Tibial artery (tissue), 4 donors: Measurements from ENCODE around the gene P3H4.
"Not testable (repeated sequence)": the region's sequence is repeated elsewhere in the genome, so short reads cannot be mapped to it uniquely, and the experiment has no call there.

Experiments used
- DNase-seq, 2 donors: peaks; one replicate each; pipeline ENCODE4 v3.0.0-alpha.2; 2019
- H3K27ac ChIP-seq, 2 donors: fragments of 200-600 bp; sonication (generic) in 1 of 2; 1 replicate in 1 of 2; 2 replicates in 1 of 2; pipeline ENCODE4 v1.5.1; 2018 to 2019; ENCODE audit warnings: mild to moderate bottlenecking in 1 of 2
- H3K27me3 ChIP-seq, 2 donors: fragments of 200-600 bp; sonication (generic) in 1 of 2; one replicate each; pipeline versions ENCODE4 v1.5.1 to v1.6.0; 2016 to 2019
- H3K36me3 ChIP-seq, 3 donors: fragments of 200-600 bp; sonication (generic) in 2 of 3; one replicate each; pipeline ENCODE4 v1.5.1; 2016 to 2019; ENCODE audit warnings: mild to moderate bottlenecking in 2 of 3
- H3K4me1 ChIP-seq, 4 donors: fragments of 200-600 bp; sonication (generic) in 2 of 4; 1 replicate in 3 of 4; 2 replicates in 1 of 4; pipeline ENCODE4 v1.5.1; 2016 to 2019
- H3K4me3 ChIP-seq, 2 donors: fragments of 200-600 bp; sonication (generic) in 1 of 2; 1 replicate in 1 of 2; 2 replicates in 1 of 2; pipeline ENCODE4 v1.5.1; 2018 to 2019; ENCODE audit warnings: mild to moderate bottlenecking in 2 of 2
- H3K9me3 ChIP-seq, 3 donors: fragments of 200-600 bp; sonication (generic) in 1 of 3; one replicate each; pipeline ENCODE4 v1.5.1; 2016 to 2019
- CTCF ChIP-seq, 2 experiments: fragments of 200-600 bp in 1 of 2; fragments of 450-650 bp in 1 of 2; IDR thresholded peaks; one replicate each; pipeline ENCODE4 v1.5.1; 2017 to 2019; ENCODE audit warnings: antibody characterized with exemption in 2 of 2, mild to moderate bottlenecking in 1 of 2, moderate library complexity in 1 of 2
- intact Hi-C: fragments of 100-400 bp; cut with DNase I; formaldehyde crosslinking; loops from one replicate; pipeline ENCODE4 v1.15.0; 2023; ENCODE audit warnings: low total_unique reads

Gene P3H4

GRCh38 chr17:41777157-41777573 lies 34.6 kb downstream of the P3H4 start:
- Histone ChIP-seq H3K27ac (peak overlapping the region; percentile 30 to 50), H3K27me3 (peaks cover 0 to 2% of the 10 kb centered on the region in 2 donors), H3K9me3 (no peaks in the 10 kb centered on the region), H3K4me3 (no peak overlapping the region), H3K36me3 (peaks cover 0 to 13% (median 0%) of the 10 kb centered on the region in 3 donors), H3K4me1 (peaks cover 0 to 71% (median 18%) of the 10 kb centered on the region in 4 donors)
- no peak for DNase-seq
- intact Hi-C loops = no loop called here
- TF ChIP-seq CTCF (IDR thresholded peaks at IDR 0.05) = peak; percentile 10 to 12

- H3K27me3 ChIP-seq, H3K27ac ChIP-seq, H3K9me3 ChIP-seq, DNase-seq, intact Hi-C loops, H3K4me3 ChIP-seq: not testable (repeated sequence)
- Histone ChIP-seq H3K36me3 (peaks cover 0 to 18% (median 2%) of the 10 kb centered on the region in 3 donors), H3K4me1 (peaks cover 0 to 68% (median 17%) of the 10 kb centered on the region in 4 donors)
Observed at GRCh38 chr17:41776262-41776900, 35.4 kb downstream of the P3H4 start.

- peaks cover 0 to 26% (median 8%) of the 10 kb centered on the region in 3 donors for H3K36me3 ChIP-seq
- H3K4me1 ChIP-seq = peaks cover 0 to 67% (median 17%) of the 10 kb centered on the region in 4 donors
- no peak for DNase-seq
- H3K4me3 ChIP-seq = no peak overlapping the region
- intact Hi-C loops = no loop called here
- TF ChIP-seq CTCF (IDR thresholded peaks at IDR 0.05) = no peak
- no peaks in the 10 kb centered on the region for H3K27me3 ChIP-seq
- no peak overlapping the region for H3K27ac ChIP-seq
- no peaks in the 10 kb centered on the region for H3K9me3 ChIP-seq
Observed at GRCh38 chr17:41775394-41776226, 36.1 kb downstream of the P3H4 start.

- peaks cover 0 to 44% (median 24%) of the 10 kb centered on the region in 3 donors for H3K36me3 ChIP-seq
- H3K4me3 ChIP-seq = no peak overlapping the region
- TF ChIP-seq CTCF (IDR thresholded peaks at IDR 0.05) = no peak
- no peaks in the 10 kb centered on the region for H3K9me3 ChIP-seq
- H3K4me1 ChIP-seq = peaks cover 0 to 67% (median 17%) of the 10 kb centered on the region in 4 donors
- intact Hi-C loops = no loop called here
- H3K27me3 ChIP-seq = no peaks in the 10 kb centered on the region
- DNase-seq = no peak
- H3K27ac ChIP-seq = no peak overlapping the region
Observed at GRCh38 chr17:41773731-41774193, 38.0 kb downstream of the P3H4 start.

GRCh38 chr17:41773190-41773588 lies 38.6 kb downstream of the P3H4 start:
- no peaks in the 10 kb centered on the region for H3K9me3 ChIP-seq
- H3K4me3 ChIP-seq = no peak overlapping the region
- no peak overlapping the region for H3K27ac ChIP-seq
- no peaks in the 10 kb centered on the region for H3K27me3 ChIP-seq
- H3K4me1 ChIP-seq = peaks cover 0 to 64% (median 16%) of the 10 kb centered on the region in 4 donors
- intact Hi-C loops = no loop called here
- no peak for TF ChIP-seq CTCF (IDR thresholded peaks at IDR 0.05)
- no peak for DNase-seq
- peaks cover 0 to 50% (median 28%) of the 10 kb centered on the region in 3 donors for H3K36me3 ChIP-seq
